PC-3 (cell line): Measurements from ENCODE around the gene ATXN3. TPM values are rescaled to one million over a fixed set of nuclear protein-coding genes. Genes with fewer than 3 reads are reported as not detected.

ENCODE experiments used
- ATAC-seq: fragments of 200-7000 bp; cut with Tn5 transposase; 2 replicates; pipeline ENCODE4 v1.9.1; 2020; ENCODE audit warnings: mild to moderate bottlenecking, moderate library complexity
- BruUV-seq: library from RNA; stranded (reverse); fragments of 400-500 nt; replicated peaks from 2 replicates; lab custom pipeline; 2021; lab: Mats Ljungman, UMichigan
- CTCF ChIA-PET: fragments of 300-600 bp; sonication (Branson Sonifier 250); formaldehyde crosslinking; loops from one replicate; lab custom pipeline; 2022; ENCODE audit warnings: antibody characterized with exemption; lab: Charles Lee
- POLR2A ChIA-PET: fragments of 300-600 bp; sonication (Branson Sonifier 250); formaldehyde crosslinking; loops from one replicate; lab custom pipeline; 2022; ENCODE audit warnings: antibody characterized with exemption; ENCODE audit not compliant: unreplicated experiment; lab: Charles Lee
- DNase-seq: peaks from one replicate; pipeline ENCODE4 v3.0.0-alpha.2; 2015
- H2AFZ ChIP-seq: fragments of 300-600 bp; sonication (generic); 2 replicates; pipeline ENCODE4 v1.6.0; 2016; ENCODE audit warnings: antibody characterized with exemption, low read length
- H3F3A ChIP-seq: fragments of 300-600 bp; sonication (generic); one replicate; pipeline ENCODE4 v1.6.0; 2017; ENCODE audit warnings: antibody characterized with exemption, low read length, control low read depth, mild to moderate bottlenecking; ENCODE audit not compliant: unreplicated experiment
- H3K27ac ChIP-seq: fragments of 300-600 bp; sonication (generic); 2 replicates; pipeline ENCODE4 v1.5.1; 2016; ENCODE audit warnings: mild to moderate bottlenecking, low read length
- H3K27me3 ChIP-seq: fragments of 300-600 bp; sonication (generic); 2 replicates; pipeline ENCODE4 v1.6.1; 2016; ENCODE audit warnings: low read length, mixed read lengths
- H3K36me3 ChIP-seq: fragments of 300-600 bp; sonication (generic); 2 replicates; pipeline ENCODE4 v1.6.1; 2016; ENCODE audit warnings: low read depth, mixed run types, low read length, mixed read lengths
- H3K4me1 ChIP-seq: fragments of 300-600 bp; sonication (generic); 2 replicates; pipeline ENCODE4 v1.5.1; 2016; ENCODE audit warnings: low read length; ENCODE audit not compliant: insufficient read depth
- H3K4me2 ChIP-seq: fragments of 300-600 bp; sonication (generic); 2 replicates; pipeline ENCODE4 v1.6.0; 2016; ENCODE audit warnings: low read length
- H3K4me3 ChIP-seq: fragments of 300-600 bp; sonication (generic); 2 replicates; pipeline ENCODE4 v1.5.1; 2016; ENCODE audit warnings: mild to moderate bottlenecking, low read length, mixed read lengths
- H3K79me2 ChIP-seq: fragments of 300-600 bp; sonication (generic); 2 replicates; pipeline ENCODE4 v1.6.1; 2017; ENCODE audit warnings: low read length, mixed read lengths
- H3K9ac ChIP-seq: fragments of 300-600 bp; sonication (generic); 2 replicates; pipeline ENCODE4 v1.6.0; 2016; ENCODE audit warnings: mild to moderate bottlenecking, low read length
- H3K9me2 ChIP-seq: fragments of 300-600 bp; sonication (generic); replicated peaks from 2 replicates; pipeline ENCODE4 v1.6.1; 2016; ENCODE audit warnings: mixed run types, low read length, mixed read lengths
- H3K9me3 ChIP-seq: fragments of 300-600 bp; sonication (generic); 2 replicates; pipeline ENCODE4 v1.6.1; 2016; ENCODE audit warnings: low read length, mixed read lengths
- H4K20me1 ChIP-seq: fragments of 300-600 bp; sonication (generic); 2 replicates; pipeline ENCODE4 v1.6.1; 2016; ENCODE audit warnings: low read length, mixed read lengths
- CTCF ChIP-seq: fragments of 300-600 bp; sonication (generic); conservative IDR thresholded peaks from 2 replicates; pipeline ENCODE4 v1.5.1; 2017; ENCODE audit warnings: antibody characterized with exemption, low read depth, mild to moderate bottlenecking, low read length
- EZH2 ChIP-seq: fragments of 300-600 bp; sonication (generic); IDR thresholded peaks from one replicate; pipeline ENCODE4 v1.6.1; 2017; ENCODE audit warnings: antibody characterized with exemption, mild to moderate bottlenecking, low read length; ENCODE audit not compliant: unreplicated experiment
- EZH2phosphoT487 ChIP-seq: fragments of 300-600 bp; sonication (generic); IDR thresholded peaks from 2 replicates; pipeline ENCODE4 v1.6.1; 2018; ENCODE audit warnings: mild to moderate bottlenecking, antibody characterized with exemption, low read length, borderline replicate concordance
- intact Hi-C: fragments of 100-400 bp; cut with micrococcal nuclease; formaldehyde crosslinking; loops from 2 replicates; pipeline ENCODE4 v1.9.0; 2023
- total RNA-seq: library from RNA; depleted of rRNA; stranded (reverse); fragments of >200 nt; gene quantifications from 2 replicates; pipeline ENCODE4 v1.2.3, GENCODE V29; 2014

The ATXN3 gene
- total RNA-seq, 1 experiment from 2014 or later: 49.3 TPM

DNA sequence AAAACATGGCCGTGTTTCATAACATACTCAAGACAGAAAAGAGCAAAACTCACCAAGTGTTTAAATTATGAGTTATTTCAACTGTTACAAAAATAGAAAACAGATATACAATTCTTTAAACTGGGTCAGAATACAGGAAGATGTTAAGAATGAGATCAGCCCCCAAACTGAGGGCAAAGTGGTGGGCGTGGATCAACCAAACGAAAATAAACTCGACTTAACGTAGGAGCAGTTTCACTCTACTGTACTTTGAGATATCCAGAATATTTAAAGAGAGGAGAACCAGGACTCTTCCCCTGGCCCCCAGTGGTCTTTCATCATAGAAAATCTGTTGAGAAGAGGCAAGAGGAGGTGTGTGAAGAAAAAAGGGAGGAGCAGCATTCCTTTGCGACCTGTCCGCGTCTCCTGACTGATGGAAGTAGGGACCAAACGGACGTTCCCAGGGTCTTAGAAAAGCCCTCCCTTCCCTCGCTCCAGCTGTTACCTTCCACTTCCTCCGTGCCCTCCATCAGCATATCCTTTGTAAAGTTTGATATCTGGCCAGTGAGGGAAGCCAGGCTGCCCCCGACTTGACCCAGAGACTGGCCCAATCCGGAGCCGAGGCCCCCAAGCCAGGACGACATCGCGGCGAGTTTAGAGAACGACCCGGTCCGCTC is 67.2 kb downstream of the ATXN3 start:
- peak overlapping the region; percentile 92 for H3K4me2 ChIP-seq
- peaks cover 8% of the 10 kb centered on the region; the same call in 1 of the 2 replicates for H4K20me1 ChIP-seq
- TF ChIP-seq CTCF (no peak), EZH2 (no peak), EZH2phosphoT487 (no peak)
- peak overlapping the region; percentile 92 for H3K4me3 ChIP-seq
- H3K27ac ChIP-seq: peak overlapping the region; percentile 83
- H3K9me2 ChIP-seq: no peaks in the 10 kb centered on the region
- H3K9me3 ChIP-seq: no peaks in the 10 kb centered on the region
- H3K79me2 ChIP-seq: peaks cover 61% of the 10 kb centered on the region
- H2AFZ ChIP-seq: peak overlapping the region; percentile 96
- peak overlapping the region; percentile 96 for H3K9ac ChIP-seq
- peaks cover 18% of the 10 kb centered on the region for H3K4me1 ChIP-seq
- POLR2A ChIA-PET: no interaction called here
- intact Hi-C loops: loop anchor here (2.0 kb wide), 1 partner anchor 58 kb away; no protein-coding TSS in a partner anchor
- CTCF ChIA-PET: interaction anchor here (1.3 kb wide), 1 partner anchor 68 kb away, joined by 7 read pairs; the partner anchor contains the start of gene ATXN3
- ATAC-seq (peak; percentile 61), DNase-seq (peak; percentile 63)
- no peaks in the 10 kb centered on the region for H3K36me3 ChIP-seq
- TSS peak; percentile 75 for BruUV-seq
- no peaks in the 10 kb centered on the region for H3F3A ChIP-seq
- H3K27me3 ChIP-seq: no peaks in the 10 kb centered on the region

DNA sequence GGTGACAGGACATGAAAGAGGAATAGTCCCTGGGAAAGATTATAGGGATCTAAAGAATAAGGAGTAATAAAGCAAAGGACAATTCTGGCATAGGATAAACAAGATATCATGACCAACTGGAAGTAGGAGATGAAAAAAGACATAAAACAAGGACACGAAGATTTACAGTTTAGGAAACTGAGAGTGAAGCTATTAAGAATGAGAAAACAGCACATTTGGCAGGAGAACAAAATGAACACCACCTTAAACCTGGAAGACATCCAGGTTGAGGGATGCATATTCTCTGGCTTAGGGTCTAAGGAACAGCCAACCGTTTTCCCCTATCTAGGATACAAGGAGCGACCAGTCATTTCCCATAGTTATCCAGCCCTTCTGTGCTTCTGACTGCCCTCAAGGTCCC is 68.4 kb downstream of the ATXN3 start:
- Histone ChIP-seq H3K27me3 (no peaks in the 10 kb centered on the region), H3K9ac (peak overlapping the region; percentile 96; the same call in 1 of the 2 replicates), H3K9me2 (no peaks in the 10 kb centered on the region), H3K9me3 (no peaks in the 10 kb centered on the region), H4K20me1 (peaks cover 8% of the 10 kb centered on the region; the same call in 1 of the 2 replicates), H2AFZ (no peak overlapping the region), H3F3A (no peaks in the 10 kb centered on the region), H3K4me3 (peak overlapping the region; percentile 92), H3K79me2 (peaks cover 61% of the 10 kb centered on the region), H3K4me2 (peak overlapping the region; percentile 92), H3K4me1 (peaks cover 18% of the 10 kb centered on the region), H3K27ac (no peak overlapping the region), H3K36me3 (no peaks in the 10 kb centered on the region)
- TF ChIP-seq EZH2phosphoT487: no peak
- no peak for TF ChIP-seq EZH2
- TF ChIP-seq CTCF: no peak
- intact Hi-C loops: loop anchor here (2.0 kb wide), 1 partner anchor 57 kb away; no protein-coding TSS in a partner anchor
- POLR2A ChIA-PET: no interaction called here
- no TSS peak for BruUV-seq
- DNase-seq (peak; percentile 6), ATAC-seq (no peak)
- CTCF ChIA-PET: interaction anchor here (0.5 kb wide), 1 partner anchor 1161 kb away, joined by 6 read pairs; no protein-coding TSS in a partner anchor

DNA sequence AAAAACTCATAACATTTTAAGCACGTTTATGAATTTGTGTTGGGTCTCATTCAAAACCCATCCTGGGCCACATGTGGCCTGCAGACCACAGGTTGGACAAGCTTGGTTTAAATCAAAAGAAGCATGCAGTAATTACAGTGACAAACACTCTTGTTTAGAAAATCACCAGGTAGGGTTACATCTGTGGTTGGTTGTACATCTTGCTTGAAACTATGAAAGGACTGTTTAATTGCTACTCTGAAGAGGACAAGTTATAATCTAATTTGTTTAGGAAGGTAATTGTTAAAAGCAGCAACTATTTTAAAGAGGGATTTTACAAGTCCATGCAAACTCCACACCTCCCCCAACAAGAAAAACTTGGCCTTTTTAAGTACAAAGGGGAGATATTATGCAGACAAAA is 70.5 kb downstream of the ATXN3 start:
- Histone ChIP-seq H3K9me3 (no peaks in the 10 kb centered on the region), H3K9me2 (no peaks in the 10 kb centered on the region), H3K79me2 (peaks cover 61% of the 10 kb centered on the region), H3F3A (no peaks in the 10 kb centered on the region), H3K27me3 (no peaks in the 10 kb centered on the region), H3K4me2 (peak overlapping the region; percentile 92; the same call in 1 of the 2 replicates), H4K20me1 (peaks cover 8% of the 10 kb centered on the region; the same call in 1 of the 2 replicates), H3K27ac (no peak overlapping the region), H3K36me3 (no peaks in the 10 kb centered on the region), H2AFZ (no peak overlapping the region), H3K4me3 (no peak overlapping the region), H3K9ac (no peak overlapping the region), H3K4me1 (peaks cover 13% of the 10 kb centered on the region)
- intact Hi-C loops: no loop called here
- CTCF ChIA-PET: no interaction called here
- no peak for ATAC-seq
- no peak for DNase-seq
- TF ChIP-seq CTCF: no peak
- no peak for TF ChIP-seq EZH2phosphoT487
- TF ChIP-seq EZH2: no peak
- no TSS peak for BruUV-seq
- POLR2A ChIA-PET: no interaction called here
